Activated naive CD8-positive, alpha-beta T cell treated with anti-CD3 and anti-CD28 coated beads, Interleukin-2, amount 50 U/mL, for 16 hours (primary cell): Measurements from ENCODE around the gene SERPINB4.
"Not testable (repeated sequence)": the region's sequence is repeated elsewhere in the genome, so short reads cannot be mapped to it uniquely, and the experiment has no call there.

Experiments used
- DNase-seq: peaks from one replicate; pipeline ENCODE4 v3.0.0-alpha.2; 2020; ENCODE audit warnings: low read depth, low spot score

SERPINB4 gene

DNA sequence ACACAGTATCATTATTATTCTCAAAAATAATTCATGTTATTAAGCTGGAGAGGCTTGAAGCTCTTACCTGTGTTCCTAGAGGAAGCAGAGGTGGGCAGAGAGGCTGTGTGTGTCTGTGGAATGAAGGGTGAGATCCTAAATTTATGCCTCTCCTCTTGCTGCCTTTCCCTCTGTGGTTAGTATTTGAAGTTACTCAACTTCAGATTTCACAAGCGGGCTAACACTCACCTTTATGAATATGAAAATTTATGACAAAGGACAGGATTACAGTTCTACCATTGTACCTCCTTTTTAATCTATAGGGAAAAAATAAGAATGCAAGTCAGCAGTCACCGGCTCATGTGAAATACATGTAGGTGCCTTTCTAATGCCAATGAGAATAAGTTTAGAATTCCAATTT is at the start of gene SERPINB4:
Gene SERPINB4 (minus strand): TSS at position 115 of the 400 bp plus-strand sequence. CDS start 679 bp downstream, outside the sequence.
- not testable (repeated sequence) for DNase-seq

DNA sequence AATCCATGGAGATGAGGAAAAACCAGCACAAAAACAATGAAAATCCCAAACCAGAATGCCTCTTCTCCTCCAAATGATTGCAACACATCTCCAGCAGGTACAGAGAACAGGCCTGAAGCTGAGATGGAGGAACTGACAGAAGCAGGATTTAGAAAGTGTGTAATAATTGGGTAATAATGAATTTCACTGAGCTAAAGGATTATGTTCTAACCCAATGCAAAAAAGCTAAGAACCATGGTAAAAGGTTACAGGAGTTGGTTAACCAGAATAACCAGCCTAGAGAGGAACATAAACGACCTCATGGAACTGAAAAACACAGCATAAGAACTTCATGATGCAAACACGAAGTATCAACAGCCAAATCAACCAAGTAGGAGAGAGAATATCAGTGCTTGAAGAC is 45.0 kb upstream of the SERPINB4 start:
- DNase-seq: no peak

DNA sequence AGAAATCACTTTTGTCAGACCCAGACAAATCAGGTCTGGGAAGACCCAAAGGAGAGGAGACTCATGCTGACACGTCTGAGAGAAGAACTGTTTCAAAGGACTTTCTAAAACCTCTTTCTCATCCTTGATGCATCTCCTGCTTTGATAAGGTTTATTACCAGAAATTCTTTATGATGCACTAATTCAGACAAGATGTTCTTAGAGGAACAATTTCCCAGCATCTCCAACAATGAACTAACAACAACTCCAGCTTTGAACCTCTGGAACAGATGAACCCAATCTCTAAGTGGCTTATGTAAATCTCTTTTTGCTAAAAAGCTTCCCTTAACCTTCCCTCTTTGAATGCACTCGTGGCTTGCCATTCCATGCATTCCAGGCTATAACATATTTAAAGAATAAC is 42.8 kb upstream of the SERPINB4 start:
- DNase-seq: no peak

DNA sequence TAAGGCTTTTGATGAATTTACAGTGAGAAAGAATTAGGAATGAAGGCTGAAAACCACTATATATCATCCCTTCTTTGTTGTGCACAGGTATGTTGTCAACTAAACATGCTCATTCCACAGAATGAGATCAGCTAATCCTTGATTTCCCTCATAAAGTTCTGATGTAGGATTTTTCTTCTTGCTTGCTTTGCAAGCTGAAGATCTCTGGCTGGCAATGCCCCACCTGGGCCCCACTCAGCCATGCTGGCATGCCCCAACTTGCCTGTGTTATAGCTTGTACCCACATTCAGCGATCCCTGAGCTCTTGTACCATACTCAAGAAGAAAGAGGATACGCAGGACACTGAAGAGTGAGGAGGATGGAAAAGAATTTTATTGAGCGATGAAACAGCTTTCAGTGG is 40.7 kb upstream of the SERPINB4 start:
- DNase-seq: no peak

DNA sequence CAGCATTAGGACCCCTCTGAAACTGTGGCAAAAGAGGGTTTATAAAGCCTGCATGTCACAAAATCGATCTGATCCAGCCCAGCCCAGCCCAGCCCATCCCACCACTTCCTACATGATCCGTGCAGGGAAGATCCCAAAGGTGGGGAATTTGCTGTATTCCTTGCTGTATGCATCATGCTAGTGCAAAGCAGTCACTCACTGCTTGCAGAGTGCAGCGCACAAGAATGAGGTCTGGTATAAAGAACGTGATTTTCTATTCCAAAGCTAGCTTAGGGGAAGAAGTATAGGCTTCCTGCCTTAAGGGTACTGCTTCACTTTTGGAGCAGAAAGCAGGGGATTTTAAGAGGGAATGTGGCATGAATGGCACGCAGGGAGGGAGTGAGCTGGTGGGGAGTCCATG is 39.8 kb upstream of the SERPINB4 start:
- no peak for DNase-seq

DNA sequence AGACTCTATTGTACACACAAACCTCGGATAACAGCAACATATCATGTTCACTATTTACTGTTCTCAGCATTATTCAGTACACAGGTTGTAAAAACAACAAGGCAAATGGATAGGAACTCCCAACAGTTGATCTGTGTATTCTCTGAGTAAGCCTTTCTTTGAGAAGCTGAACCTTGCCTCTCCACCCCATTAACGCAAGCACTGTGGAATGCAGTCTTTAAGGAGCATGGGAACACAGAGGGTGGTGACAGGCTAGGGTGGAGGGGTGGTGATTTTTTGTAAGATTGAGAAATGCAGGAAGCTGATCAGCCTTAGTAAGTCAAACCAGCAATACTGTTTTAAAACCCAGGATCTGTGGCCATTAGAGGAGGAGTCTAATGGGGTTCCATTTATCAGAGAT is 39.1 kb upstream of the SERPINB4 start:
- no peak for DNase-seq

DNA sequence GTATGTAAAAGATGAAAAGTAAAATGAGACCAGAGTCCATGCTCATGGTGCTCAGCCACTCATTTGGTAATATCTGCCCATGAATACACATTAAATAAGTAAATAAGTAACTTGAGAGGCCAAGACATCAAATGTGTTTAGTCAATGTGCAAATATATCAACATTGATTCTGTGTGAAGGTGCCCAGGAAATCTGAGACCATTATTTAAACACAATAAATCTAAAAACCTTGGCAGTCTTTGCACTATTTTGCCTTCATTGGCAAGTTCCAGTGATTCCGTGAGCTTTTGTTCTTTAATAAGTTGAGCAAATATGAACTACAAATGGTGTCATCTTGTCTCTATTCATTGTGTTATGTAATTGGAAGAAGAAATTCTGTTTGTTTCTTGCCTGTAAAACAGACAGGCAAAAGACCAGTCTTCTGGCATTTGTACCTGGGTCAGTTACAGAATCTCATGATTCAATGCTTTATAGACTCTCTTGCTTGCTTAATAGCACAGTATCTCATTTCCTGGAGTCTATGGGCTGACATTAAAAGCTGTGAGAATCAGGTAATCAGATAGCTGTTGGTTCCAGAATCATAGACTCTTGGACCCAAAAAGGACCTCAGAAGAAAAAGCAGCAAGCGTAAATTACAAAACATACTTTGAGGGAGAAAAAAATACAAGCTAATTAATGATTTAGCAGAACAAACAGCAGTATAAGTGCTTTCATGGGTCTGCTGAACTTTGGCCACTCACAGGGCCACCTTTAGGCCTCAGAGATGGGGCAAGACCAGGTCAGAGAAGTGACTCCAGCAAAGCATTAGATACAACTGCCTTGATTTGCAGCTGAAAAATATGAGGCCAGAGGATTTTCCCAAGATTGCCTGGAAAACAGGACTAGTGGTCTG is 37.6 kb upstream of the SERPINB4 start:
- DNase-seq: no peak

DNA sequence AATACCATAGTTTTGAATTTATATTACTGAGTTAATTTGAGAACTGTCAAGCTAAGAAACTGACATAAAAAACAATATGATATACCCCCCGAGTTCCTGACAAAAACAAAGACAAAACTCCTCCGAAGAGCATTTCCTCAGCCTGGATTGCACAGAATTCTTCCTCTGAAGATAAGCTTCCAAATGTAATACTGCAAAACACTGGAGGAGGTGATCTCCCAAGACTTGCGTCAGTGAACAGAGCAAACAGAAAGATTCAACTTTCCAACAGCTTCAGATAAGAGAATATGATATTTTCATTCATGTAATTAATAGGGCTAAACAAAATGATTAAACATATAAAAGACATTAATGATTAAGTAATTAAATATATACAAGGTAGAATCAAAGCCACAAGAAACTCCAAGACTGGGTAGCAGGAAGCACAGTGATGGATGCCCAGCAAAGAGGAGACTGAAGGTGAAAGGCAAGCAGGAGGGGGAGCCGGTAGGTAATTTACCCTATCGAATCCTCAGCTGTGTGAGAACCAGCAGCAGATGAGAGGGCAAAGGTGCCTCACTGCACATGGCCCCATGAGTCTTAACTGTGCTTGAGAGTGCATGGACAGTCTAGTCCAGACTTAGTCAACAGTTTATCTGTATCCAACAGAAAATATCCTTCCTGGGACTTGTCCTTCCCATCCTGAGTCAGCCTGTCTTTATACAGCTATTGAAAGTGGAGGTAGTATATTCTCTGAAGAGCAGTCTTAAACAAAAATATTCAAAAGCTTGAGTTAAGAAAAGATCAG is 36.0 kb upstream of the SERPINB4 start:
- no peak for DNase-seq

DNA sequence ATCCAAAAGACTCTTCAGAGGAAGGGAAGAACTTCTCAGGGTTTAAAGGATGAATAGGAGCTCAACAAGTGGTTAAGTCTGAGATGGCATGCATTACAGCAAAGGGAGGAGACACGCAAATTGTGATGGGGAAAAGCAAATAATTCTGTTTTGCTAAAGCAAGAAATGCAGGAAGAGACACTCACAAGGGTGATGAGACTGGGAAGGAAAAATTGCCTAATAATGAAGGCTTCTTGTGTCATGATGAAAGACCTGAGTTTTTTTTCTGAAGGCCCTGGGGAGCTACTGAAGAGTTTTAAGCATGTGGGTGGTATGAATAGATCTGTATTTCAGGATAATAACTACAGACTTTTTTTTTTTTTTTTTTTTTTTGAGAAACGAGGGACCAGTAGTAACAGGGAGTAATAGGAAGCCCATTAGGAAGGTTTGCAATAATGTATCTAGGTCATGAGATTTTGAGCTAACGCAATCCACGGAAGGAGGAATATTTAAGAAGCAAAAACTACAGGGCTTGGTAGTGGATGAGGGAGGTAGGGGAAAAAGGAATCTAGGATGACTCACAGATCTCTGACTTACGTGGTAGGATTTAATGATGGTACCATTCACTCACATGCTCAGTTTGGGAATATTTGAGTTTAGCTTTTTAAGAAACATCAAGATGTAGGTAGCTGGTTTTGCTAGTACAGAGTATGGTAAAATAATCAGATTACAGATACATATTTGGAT is 33.6 kb upstream of the SERPINB4 start:
- DNase-seq: no peak

DNA sequence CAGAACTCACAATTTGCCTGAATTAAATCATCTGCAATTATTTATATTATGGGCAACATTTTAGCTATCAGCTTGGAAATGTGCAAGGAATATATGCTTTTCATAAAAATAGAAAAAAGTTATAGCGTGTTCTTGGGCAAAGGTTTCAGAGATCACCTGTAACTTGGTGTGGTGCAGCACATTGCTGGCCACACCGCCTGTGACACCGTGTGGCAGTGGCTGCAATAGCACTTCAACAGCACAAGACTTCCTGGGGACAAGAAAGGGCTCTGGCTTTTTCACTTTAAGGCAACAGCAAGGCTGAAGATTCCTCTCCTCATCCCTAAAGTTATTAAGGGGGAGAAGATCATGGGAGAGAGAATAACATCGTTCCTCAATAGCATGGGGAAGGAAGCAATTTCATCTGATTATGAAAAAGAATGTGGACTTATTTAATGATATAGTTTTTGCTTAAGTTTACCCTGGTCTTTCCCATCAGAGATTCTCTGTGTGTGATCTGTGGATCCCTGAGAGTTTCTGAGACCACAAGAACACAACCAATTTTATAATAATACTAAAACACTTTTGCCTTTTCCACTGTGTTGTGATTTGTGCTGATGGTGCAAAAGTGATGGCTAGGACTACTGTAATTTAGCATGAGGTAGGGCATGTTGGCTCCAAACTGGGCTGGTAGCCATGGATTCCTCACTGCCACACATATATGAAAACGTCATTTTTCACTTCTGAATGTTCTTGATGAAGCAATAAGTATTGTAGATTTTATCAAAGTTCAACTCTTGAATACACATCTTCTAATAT is 32.7 kb upstream of the SERPINB4 start:
- no peak for DNase-seq

DNA sequence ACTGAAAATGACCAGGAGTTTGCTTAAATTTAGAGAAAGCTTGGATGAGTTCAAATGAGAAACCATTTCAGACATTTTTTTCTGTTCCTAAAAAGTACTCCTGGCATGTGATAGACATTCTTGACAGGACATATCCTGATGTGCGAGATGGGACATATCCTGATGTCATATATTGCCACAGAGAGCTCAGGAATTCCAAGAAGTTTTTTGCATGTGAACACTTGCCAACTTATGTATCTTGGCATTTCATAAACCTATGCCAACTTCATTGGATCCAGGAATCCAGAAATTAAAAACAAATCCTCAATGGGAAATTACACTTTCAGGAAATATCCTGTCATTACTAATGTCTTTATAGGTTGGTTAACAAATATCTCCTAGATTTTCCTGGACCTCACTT is 20.5 kb upstream of the SERPINB4 start:
- no peak for DNase-seq

DNA sequence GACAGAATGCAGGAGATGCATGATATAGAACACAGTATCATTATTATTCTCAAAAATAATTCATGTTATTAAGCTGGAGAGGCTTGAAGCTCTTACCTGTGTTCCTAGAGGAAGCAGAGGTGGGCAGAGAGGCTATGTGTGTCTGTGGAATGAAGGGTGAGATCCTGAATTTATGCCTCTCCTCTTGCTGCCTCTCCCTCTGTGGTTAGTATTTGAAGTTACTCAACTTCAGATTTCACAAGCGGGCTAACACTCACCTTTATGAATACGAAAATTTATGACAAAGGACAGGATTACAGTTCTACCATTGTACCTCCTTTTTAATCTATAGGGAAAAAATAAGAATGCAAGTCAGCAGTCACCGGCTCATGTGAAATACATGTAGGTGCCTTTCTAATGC is 17.7 kb upstream of the SERPINB4 start, which contains the start of gene SERPINB3:
Gene SERPINB3 (minus strand): TSS at position 144 of the 400 bp plus-strand sequence. CDS start 677 bp downstream, outside the sequence.
- DNase-seq: not testable (repeated sequence)

DNA sequence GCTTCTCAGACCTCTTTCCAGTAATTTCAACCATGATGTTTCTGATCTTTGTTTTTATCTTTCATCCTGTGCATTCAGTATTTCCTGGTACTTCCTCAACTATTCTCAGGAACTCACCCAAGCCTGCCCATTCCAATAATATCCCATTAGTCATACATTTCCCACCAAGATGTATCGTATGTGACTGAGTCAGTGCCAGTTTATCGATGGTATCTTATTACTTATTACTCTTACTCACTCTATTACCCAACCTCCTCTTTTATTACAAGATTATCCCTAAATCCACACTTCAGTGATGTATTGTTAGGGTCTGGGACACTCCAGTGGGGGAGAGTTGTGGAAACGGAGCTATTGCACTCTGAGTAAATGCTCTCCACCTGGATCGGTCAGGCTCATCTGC is 14.9 kb upstream of the SERPINB4 start:
- DNase-seq: not testable (repeated sequence)

DNA sequence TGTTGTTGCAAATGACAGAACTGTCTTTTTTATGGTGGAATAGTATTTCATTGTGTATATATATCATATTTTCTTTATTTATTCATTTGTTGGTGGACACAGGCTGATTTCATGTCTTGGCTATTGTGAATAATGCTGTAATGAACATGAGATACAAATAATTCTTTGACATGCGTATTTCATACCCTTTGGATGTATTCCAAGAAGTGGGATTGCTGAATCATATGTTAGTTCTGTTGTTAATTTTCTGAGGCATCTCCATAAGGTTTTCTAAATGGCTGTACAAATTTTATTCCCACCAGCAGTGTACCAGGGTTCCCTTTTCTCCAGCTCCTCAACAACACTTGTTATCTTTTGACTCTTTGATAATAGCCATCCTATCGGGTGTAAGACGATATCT is 6.2 kb upstream of the SERPINB4 start:
- not testable (repeated sequence) for DNase-seq

DNA sequence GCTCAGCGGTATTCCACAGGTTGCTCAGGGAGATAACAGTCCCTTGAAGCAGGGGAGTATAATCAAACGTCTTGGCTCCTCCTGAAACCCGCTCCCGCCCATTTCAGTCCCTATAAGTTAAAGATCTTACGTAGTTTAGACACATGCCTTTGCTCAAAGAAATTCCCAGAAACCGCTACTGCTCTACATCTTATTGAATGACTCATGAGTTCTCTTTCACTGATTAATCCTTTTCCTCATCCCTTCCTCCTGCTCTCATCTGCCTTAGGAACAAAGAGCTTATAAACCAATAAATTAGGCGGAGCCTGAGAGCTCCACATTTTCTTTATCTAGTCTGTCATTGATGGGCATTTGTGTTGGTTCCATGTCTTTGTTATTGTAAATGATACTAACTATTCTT is 4.2 kb upstream of the SERPINB4 start:
- DNase-seq: no peak

DNA sequence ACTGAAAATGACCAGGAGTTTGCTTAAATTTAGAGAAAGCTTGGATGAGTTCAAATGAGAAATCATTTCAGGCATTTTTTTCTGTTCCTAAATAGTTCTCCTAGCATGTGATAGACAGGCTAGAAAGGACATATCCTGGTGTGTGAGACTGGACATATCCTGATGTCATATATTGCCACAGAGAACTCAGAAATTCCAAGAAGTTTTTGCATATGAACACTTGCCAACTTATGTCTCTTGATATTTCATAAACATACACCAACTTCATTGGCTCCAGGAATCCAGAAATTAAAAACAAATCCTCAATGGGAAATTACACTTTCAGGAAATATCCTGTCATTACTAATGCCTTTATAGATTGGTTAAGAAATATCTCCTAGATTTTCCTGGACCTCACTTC is 2.9 kb upstream of the SERPINB4 start:
- DNase-seq: no peak

DNA sequence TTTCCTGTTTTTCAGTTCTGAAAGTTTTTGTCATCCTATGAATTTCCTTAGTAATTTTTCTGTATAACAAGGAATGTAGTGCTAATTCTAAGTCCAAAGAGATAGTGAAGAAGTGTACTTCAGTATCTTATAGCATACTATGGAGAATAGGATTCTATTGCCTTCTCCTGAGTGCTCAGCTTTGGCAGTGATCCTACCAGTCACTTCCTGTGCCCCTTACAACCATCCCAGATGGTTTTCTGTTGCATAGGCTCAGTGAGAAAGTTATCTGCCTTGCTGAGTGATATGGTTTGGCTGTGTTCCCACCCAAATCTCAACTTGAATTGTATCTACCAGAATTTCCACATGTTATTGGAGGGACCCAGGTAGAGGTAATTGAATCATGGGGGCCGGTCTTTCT is 638 bp upstream of the SERPINB4 start:
- not testable (repeated sequence) for DNase-seq

DNA sequence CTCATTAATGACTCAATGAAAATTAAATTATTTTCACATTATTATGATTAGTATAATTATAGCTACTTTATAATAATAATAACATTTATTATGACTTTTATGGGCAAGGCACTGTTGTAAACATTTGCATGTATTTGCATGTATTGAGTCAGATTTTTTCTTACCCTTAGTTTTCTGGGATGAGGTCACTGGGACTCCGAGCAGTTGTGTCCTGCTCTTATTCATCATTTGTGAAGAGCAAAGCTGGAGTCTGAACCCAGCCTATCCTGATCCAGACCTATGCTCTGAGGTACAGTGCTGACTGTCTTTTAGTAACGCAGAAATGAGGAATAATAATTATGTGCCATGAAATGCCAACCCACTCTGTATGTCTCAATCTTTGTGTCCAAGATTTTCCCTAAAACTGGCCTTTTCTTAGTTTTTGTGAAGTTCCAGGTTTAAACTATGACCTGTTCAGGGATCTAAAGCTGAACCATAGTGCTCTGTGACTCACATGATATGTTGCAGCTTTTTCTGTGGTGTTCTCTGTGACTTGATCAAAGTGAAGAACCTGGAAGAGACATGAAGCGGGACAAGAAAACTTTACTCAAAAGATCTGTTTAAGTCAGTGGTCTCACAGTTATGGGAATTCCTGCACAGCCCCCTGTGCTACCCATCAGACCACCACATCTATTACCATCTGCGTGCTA is 1.2 kb downstream of the SERPINB4 start:
- not testable (repeated sequence) for DNase-seq

DNA sequence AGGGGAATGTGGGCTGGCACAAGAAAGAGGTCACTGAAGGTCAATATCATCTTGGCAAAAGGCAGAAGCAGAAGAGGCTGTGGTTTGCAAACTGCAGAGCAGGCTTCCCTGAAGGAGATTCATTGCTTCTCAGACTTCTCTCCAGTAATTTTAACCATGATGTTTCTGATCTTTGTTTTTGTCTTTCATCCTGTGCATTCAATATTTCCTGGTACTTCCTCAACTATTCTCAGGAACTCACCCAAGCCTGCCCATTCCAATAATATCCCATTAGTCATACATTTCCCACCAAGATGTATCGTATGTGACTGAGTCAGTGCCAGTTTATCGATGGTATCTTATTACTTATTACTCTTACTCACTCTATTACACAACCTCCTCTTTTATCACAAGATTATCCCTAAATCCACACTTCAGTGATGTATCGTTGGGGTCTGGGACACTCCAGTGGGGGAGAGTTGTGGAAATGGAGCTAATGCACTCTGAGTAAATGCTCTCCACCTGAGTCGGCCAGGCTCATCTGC is 2.8 kb downstream of the SERPINB4 start:
- DNase-seq: not testable (repeated sequence)

DNA sequence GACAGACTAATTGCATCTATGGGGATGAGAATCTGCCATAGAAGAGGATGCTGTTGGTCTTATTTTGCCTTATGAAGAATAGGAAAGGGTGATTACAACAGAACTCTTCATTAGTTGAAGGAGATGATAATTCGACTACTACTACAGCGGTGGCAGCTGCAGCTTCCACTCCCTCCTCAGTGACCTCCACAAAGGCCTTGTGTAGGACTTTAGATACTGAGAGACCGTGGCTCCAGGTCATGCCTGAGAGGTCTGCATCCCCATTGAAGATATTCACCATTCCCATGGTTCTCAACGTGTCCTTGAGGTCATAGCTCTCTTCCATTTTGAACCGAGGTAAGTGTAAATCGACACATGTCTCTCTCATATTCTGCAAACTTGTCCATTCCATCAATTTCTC is 6.4 kb downstream of the SERPINB4 start:
- no peak for DNase-seq
